Measurements from ENCODE around the gene MAT2A. TPM values are rescaled to one million over a fixed set of nuclear protein-coding genes. Genes with fewer than 3 reads are reported as not detected.

The MAT2A gene
- 394 TPM for polyA plus RNA-seq (2013, experiment 1 of 4)
- polyA plus RNA-seq (2013, experiment 2 of 4), result 426 TPM
- polyA plus RNA-seq (2013, experiment 3 of 4), result 276 TPM
- 307 TPM for polyA plus RNA-seq (2013, experiment 4 of 4)

GRCh38 chr2:85538507-85539360 lies at the start of gene MAT2A:
TSS of gene MAT2A (plus strand) at chr2:85539168. CDS start at chr2:85539288, 120 bp downstream.
- Histone ChIP-seq H3K27me3 (ENCODE audit: control insufficient read depth, insufficient read depth, low read length, poor library complexity, severe bottlenecking) (no peaks in the 10 kb centered on the region), H3K27ac (ENCODE audit: insufficient read depth, low read depth, low read length, poor library complexity, severe bottlenecking) (peak within 1 kb of the TSS; percentile 99), H3K4me3 (ENCODE audit: insufficient read depth, low read depth, low read length) (peak within 1 kb of the TSS; percentile 91), H3K36me3 (ENCODE audit: control insufficient read depth, insufficient read depth, low read length) (peaks cover 27% of the 10 kb centered on the region), H3K9me3 (ENCODE audit: control insufficient read depth, low read length) (no peaks in the 10 kb centered on the region), H3K4me1 (ENCODE audit: control insufficient read depth, insufficient read depth, low read length) (peaks cover 17% of the 10 kb centered on the region)
- WGBS, 2 experiments, result 0% methylated on average over 92 of the region's 92 CpGs

DNA sequence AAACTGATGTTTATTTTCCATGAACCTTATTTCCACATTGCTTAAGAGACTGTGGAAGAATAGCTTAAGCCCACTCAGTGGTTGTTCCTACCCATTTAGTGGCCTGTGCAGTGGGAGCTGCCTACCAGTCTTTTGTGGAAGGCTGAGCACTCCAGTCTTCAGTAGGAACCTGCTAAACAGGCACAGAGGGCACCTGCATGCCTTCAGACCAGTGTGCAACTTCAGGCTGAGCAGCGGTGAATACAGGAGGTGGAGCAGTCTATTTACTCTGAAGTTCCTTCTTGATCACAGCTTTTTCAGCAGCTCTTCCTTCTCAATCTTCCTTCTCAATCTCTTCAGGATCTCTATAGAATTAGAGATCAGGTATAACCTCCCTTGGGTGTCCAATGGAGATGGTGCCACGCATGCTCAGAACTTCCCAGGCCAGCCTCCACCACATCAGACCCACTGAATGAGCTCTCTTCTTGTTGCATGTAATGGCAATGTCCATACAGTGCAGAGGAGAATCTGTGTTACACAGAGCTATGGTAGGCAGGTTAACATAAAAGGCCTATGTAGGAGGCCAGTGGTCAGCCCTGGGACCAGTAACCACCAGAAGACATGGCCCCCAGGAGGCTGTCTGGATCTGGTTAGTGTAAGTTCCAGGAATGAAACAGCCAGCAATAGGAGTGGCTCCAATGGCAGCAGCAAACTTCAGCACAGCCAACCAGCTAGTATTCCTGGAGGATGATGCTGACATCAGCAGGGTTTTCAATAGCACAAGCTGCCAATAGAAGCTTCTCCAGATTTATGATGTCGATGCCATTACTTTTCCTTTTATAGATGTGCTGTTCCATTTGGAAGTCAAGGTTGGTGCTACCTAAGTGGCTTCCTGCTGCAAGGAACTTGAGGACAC lies 47.9 kb upstream of the MAT2A start:
- Histone ChIP-seq H3K9me3 (ENCODE audit: control insufficient read depth, low read length) (no peaks in the 10 kb centered on the region), H3K4me3 (ENCODE audit: insufficient read depth, low read depth, low read length) (no peak overlapping the region), H3K36me3 (ENCODE audit: control insufficient read depth, insufficient read depth, low read length) (no peaks in the 10 kb centered on the region), H3K27ac (ENCODE audit: insufficient read depth, low read depth, low read length, poor library complexity, severe bottlenecking) (no peak overlapping the region), H3K27me3 (ENCODE audit: control insufficient read depth, insufficient read depth, low read length, poor library complexity, severe bottlenecking) (no peaks in the 10 kb centered on the region), H3K4me1 (ENCODE audit: control insufficient read depth, insufficient read depth, low read length) (no peaks in the 10 kb centered on the region)
- 91 to 94% methylated on average over 3 of the region's 3 CpGs for WGBS, 2 experiments

DNA sequence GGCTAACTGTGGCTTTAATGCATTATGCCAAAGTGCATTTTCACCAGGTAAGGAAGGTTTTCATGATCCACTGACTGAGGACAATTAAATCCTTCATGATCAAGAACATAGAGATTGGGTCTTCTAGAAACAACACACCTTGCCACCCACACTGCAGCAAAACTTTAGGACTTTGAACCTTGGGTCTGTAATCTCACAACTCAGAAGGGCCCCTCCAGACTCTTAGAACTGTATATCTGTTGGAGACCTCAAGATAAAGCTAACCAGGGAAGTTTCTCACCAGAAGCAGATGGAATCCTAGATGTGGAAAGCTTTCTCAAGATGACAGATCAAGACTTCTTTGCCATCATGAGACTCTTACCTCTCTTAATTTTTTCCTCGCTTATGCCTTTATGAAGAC lies 42.5 kb upstream of the MAT2A start:
- no peaks in the 10 kb centered on the region for H3K36me3 ChIP-seq (ENCODE audit: control insufficient read depth, insufficient read depth, low read length)
- H3K4me3 ChIP-seq (ENCODE audit: insufficient read depth, low read depth, low read length), result no peak overlapping the region
- H3K9me3 ChIP-seq (ENCODE audit: control insufficient read depth, low read length), result no peaks in the 10 kb centered on the region
- H3K4me1 ChIP-seq (ENCODE audit: control insufficient read depth, insufficient read depth, low read length), result no peaks in the 10 kb centered on the region
- 96 to 100% methylated on average over 1 of the region's 1 CpG for whole genome bisulfite sequencing, 2 experiments
- H3K27me3 ChIP-seq (ENCODE audit: control insufficient read depth, insufficient read depth, low read length, poor library complexity, severe bottlenecking), result no peaks in the 10 kb centered on the region
- no peak overlapping the region for H3K27ac ChIP-seq (ENCODE audit: insufficient read depth, low read depth, low read length, poor library complexity, severe bottlenecking)

DNA sequence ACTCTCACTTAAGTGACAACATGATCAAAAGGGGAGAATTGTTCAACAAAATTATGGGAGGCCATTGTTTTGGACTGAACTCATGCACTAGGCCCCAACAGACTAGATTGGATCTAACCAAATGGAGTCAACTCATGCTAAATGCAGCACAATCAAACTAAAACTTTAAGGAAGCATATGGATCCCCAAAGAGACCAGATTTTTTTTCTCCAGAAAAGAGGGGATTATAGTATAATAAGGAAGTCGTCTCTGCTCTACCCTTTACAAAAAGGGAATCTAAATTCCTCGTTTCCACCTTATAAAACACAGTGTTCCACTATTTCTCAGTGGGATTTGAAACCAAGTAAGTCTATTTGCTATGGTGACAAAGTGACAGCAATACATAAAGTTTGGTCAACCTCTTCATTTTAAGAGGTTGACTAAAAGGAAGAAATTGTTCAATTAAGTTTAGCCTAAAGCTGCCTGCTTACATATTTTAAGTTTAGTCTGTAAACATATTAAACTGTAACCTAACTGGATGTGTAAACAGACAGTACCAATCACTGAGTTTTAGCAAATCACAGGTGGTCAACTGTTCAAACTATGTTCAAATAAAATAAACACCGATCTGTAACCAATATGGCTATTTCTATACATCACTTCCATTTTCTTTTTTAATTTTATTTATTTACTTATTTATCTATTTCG lies 40.9 kb upstream of the MAT2A start:
- H3K4me3 ChIP-seq (ENCODE audit: insufficient read depth, low read depth, low read length), result no peak overlapping the region
- 89 to 97% methylated on average over 2 to 3 of the region's 4 CpGs for WGBS, 2 experiments

GRCh38 chr2:85501248-85501647 lies 37.7 kb upstream of the MAT2A start:
- no peaks in the 10 kb centered on the region for H3K36me3 ChIP-seq (ENCODE audit: control insufficient read depth, insufficient read depth, low read length)
- no peaks in the 10 kb centered on the region for H3K9me3 ChIP-seq (ENCODE audit: control insufficient read depth, low read length)
- WGBS, 2 experiments, result 87 to 88% methylated on average over 3 of the region's 3 CpGs
- no peak overlapping the region for H3K27ac ChIP-seq (ENCODE audit: insufficient read depth, low read depth, low read length, poor library complexity, severe bottlenecking)
- no peaks in the 10 kb centered on the region for H3K4me1 ChIP-seq (ENCODE audit: control insufficient read depth, insufficient read depth, low read length)
- H3K4me3 ChIP-seq (ENCODE audit: insufficient read depth, low read depth, low read length), result no peak overlapping the region
- H3K27me3 ChIP-seq (ENCODE audit: control insufficient read depth, insufficient read depth, low read length, poor library complexity, severe bottlenecking), result no peaks in the 10 kb centered on the region

More for the DNA sequence above, 40.9 kb upstream of the MAT2A start:
- no peak overlapping the region for H3K27ac ChIP-seq (ENCODE audit: insufficient read depth, low read depth, low read length, poor library complexity, severe bottlenecking)
- no peaks in the 10 kb centered on the region for H3K4me1 ChIP-seq (ENCODE audit: control insufficient read depth, insufficient read depth, low read length)
- H3K36me3 ChIP-seq (ENCODE audit: control insufficient read depth, insufficient read depth, low read length), result no peaks in the 10 kb centered on the region
- H3K9me3 ChIP-seq (ENCODE audit: control insufficient read depth, low read length), result no peaks in the 10 kb centered on the region
- no peaks in the 10 kb centered on the region for H3K27me3 ChIP-seq (ENCODE audit: control insufficient read depth, insufficient read depth, low read length, poor library complexity, severe bottlenecking)

DNA sequence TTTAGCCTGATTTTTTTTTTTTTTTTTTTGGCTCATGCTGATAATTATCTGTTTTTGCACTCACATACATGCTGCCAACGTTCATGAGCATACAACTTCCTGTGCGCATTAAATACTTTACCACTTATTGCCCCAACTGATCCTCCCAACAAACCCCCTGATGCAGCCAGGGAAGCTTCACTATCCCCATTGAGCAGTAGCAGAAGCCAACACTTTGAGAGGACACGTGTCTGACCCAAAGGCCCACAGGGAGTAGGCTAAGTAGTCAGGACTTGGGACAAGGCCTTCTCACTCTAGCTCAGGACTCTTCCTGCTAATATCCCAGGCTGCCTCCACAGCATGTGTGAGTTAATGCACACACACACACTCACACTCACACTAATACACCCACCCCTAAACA lies 36.2 kb upstream of the MAT2A start:
- WGBS, 2 experiments, result 80 to 92% methylated on average over 3 of the region's 3 CpGs
- H3K4me1 ChIP-seq (ENCODE audit: control insufficient read depth, insufficient read depth, low read length), result no peaks in the 10 kb centered on the region

GRCh38 chr2:85503168-85503850 lies 35.7 kb upstream of the MAT2A start:
- Histone ChIP-seq H3K27me3 (ENCODE audit: control insufficient read depth, insufficient read depth, low read length, poor library complexity, severe bottlenecking) (no peaks in the 10 kb centered on the region), H3K27ac (ENCODE audit: insufficient read depth, low read depth, low read length, poor library complexity, severe bottlenecking) (no peak overlapping the region), H3K9me3 (ENCODE audit: control insufficient read depth, low read length) (no peaks in the 10 kb centered on the region), H3K4me1 (ENCODE audit: control insufficient read depth, insufficient read depth, low read length) (no peaks in the 10 kb centered on the region), H3K4me3 (ENCODE audit: insufficient read depth, low read depth, low read length) (no peak overlapping the region), H3K36me3 (ENCODE audit: control insufficient read depth, insufficient read depth, low read length) (no peaks in the 10 kb centered on the region)
- WGBS, 2 experiments, result 93 to 94% methylated on average over 17 of the region's 17 CpGs

More for the DNA sequence above, 36.2 kb upstream of the MAT2A start:
- H3K4me3 ChIP-seq (ENCODE audit: insufficient read depth, low read depth, low read length), result no peak overlapping the region
- H3K36me3 ChIP-seq (ENCODE audit: control insufficient read depth, insufficient read depth, low read length), result no peaks in the 10 kb centered on the region
- no peaks in the 10 kb centered on the region for H3K27me3 ChIP-seq (ENCODE audit: control insufficient read depth, insufficient read depth, low read length, poor library complexity, severe bottlenecking)
- no peak overlapping the region for H3K27ac ChIP-seq (ENCODE audit: insufficient read depth, low read depth, low read length, poor library complexity, severe bottlenecking)
- no peaks in the 10 kb centered on the region for H3K9me3 ChIP-seq (ENCODE audit: control insufficient read depth, low read length)

- H3K27ac ChIP-seq (ENCODE audit: insufficient read depth, low read depth, low read length, poor library complexity, severe bottlenecking), result no peak overlapping the region
- H3K36me3 ChIP-seq (ENCODE audit: control insufficient read depth, insufficient read depth, low read length), result no peaks in the 10 kb centered on the region
- no peaks in the 10 kb centered on the region for H3K4me1 ChIP-seq (ENCODE audit: control insufficient read depth, insufficient read depth, low read length)
- 94 to 96% methylated on average over 17 to 18 of the region's 18 CpGs for WGBS, 2 experiments
- H3K27me3 ChIP-seq (ENCODE audit: control insufficient read depth, insufficient read depth, low read length, poor library complexity, severe bottlenecking), result no peaks in the 10 kb centered on the region
- H3K9me3 ChIP-seq (ENCODE audit: control insufficient read depth, low read length), result no peaks in the 10 kb centered on the region
- H3K4me3 ChIP-seq (ENCODE audit: insufficient read depth, low read depth, low read length), result no peak overlapping the region
Measured at GRCh38 chr2:85503851-85504777, 34.9 kb upstream of the MAT2A start.

Measured in ectodermal cell (in vitro differentiated cells).